H1 (cell line): ENCODE data around the gene ILF3. TPM values are rescaled to one million over a fixed set of nuclear protein-coding genes. Genes with fewer than 3 reads are reported as not detected.
A peak's percentile ranks its signal among the peaks of the same experiment; 100 is the strongest.

ENCODE experiments used
- CTCF ChIA-PET: fragments of 300-600 bp; sonication (Branson Sonifier 250); formaldehyde crosslinking; loops from one replicate; lab custom pipeline; 2021; ENCODE audit not compliant: partially characterized antibody; lab: Charles Lee
- POLR2A ChIA-PET: fragments of 300-600 bp; sonication (Branson Sonifier 250); formaldehyde crosslinking; loops from one replicate; lab custom pipeline; 2021; ENCODE audit warnings: inconsistent platforms; ENCODE audit not compliant: partially characterized antibody; lab: Charles Lee
- DNase-seq, 2 experiments: peaks; one replicate each; pipeline versions ENCODE4 v3.0.0 to v3.0.0-alpha.2; 2010 to 2022; ENCODE audit warnings: low spot score in 2 of 2, low read depth in 1 of 2, mixed read lengths in 1 of 2
- FAIRE-seq: peaks from 2 replicates; lab custom pipeline; 2011; peaks lifted over from hg19 to GRCh38; lab: Jason Lieb, UNC
- H2AFZ ChIP-seq: 2 replicates; pipeline ENCODE4 v1.8.1; 2012; ENCODE audit warnings: low read length, inconsistent platforms
- H2AK5ac ChIP-seq: 2 replicates; pipeline ENCODE4 v1.6.1; 2013; ENCODE audit warnings: low read depth, low read length
- H2BK120ac ChIP-seq: replicated peaks from 2 replicates; pipeline ENCODE3; 2013; ENCODE audit warnings: low read depth, low read length, inconsistent platforms
- H2BK12ac ChIP-seq: 2 replicates; pipeline ENCODE4 v1.6.1; 2013; ENCODE audit warnings: low read depth, low read length
- H2BK15ac ChIP-seq: 2 replicates; pipeline ENCODE4 v1.6.1; 2013; ENCODE audit warnings: low read length
- H2BK20ac ChIP-seq: 2 replicates; pipeline ENCODE4 v1.6.1; 2013; ENCODE audit warnings: low read length
- H2BK5ac ChIP-seq: 2 replicates; pipeline ENCODE4 v1.6.1; 2013; ENCODE audit warnings: low read depth, low read length
- H3K14ac ChIP-seq: 2 replicates; pipeline ENCODE4 v1.6.1; 2013; ENCODE audit warnings: inconsistent platforms; ENCODE audit not compliant: insufficient read length
- H3K18ac ChIP-seq: 2 replicates; pipeline ENCODE4 v1.6.1; 2013; ENCODE audit warnings: low read length; ENCODE audit errors: extremely low read depth
- H3K23ac ChIP-seq: 2 replicates; pipeline ENCODE4 v1.6.1; 2013; ENCODE audit warnings: inconsistent platforms; ENCODE audit not compliant: insufficient read length
- H3K23me2 ChIP-seq: 2 replicates; pipeline ENCODE4 v1.6.1; 2013; ENCODE audit warnings: low read depth, low read length
- H3K27ac ChIP-seq: 2 replicates; pipeline ENCODE4 v1.6.1; 2011; ENCODE audit warnings: low read depth, low read length, inconsistent platforms
- H3K27me3 ChIP-seq, 4 experiments: replicated peaks in 1 of 4; 1 replicate in 1 of 4; 2 replicates in 3 of 4; pipeline versions ENCODE4 v1.6.1 to v1.8.1; 2011 to 2013; ENCODE audit warnings: low read length in 3 of 4, mild to moderate bottlenecking in 3 of 4, inconsistent platforms in 2 of 4, mixed read lengths in 2 of 4, moderate library complexity in 1 of 4; ENCODE audit not compliant: control insufficient read depth in 3 of 4, insufficient read depth in 3 of 4; ENCODE audit errors: extremely low read depth in 1 of 4
- H3K36me3 ChIP-seq, 4 experiments: 2 replicates each; pipeline versions ENCODE4 v1.6.1 to v1.8.1; 2011 to 2013; ENCODE audit warnings: mild to moderate bottlenecking in 4 of 4, low read length in 3 of 4, moderate library complexity in 2 of 4, control low read depth in 1 of 4, inconsistent platforms in 1 of 4; ENCODE audit not compliant: insufficient read depth in 4 of 4, control insufficient read depth in 2 of 4
- H3K4ac ChIP-seq: replicated peaks from 2 replicates; pipeline ENCODE3; 2013; ENCODE audit warnings: low read length, low read depth, mixed read lengths, inconsistent platforms; ENCODE audit not compliant: insufficient read length
- H3K4me1 ChIP-seq, 4 experiments: replicated peaks in 1 of 4; 1 replicate in 1 of 4; 2 replicates in 3 of 4; pipeline versions ENCODE4 v1.6.1 to v1.8.1; 2011 to 2013; ENCODE audit warnings: low read length in 3 of 4, inconsistent platforms in 2 of 4, mixed read lengths in 1 of 4; ENCODE audit not compliant: insufficient read depth in 4 of 4, control insufficient read depth in 3 of 4
- H3K4me2 ChIP-seq, 2 experiments: 2 replicates each; pipeline versions ENCODE4 v1.6.1 to v1.8.1; 2011 to 2013; ENCODE audit warnings: low read depth in 2 of 2, low read length in 2 of 2, control low read depth in 1 of 2, inconsistent platforms in 1 of 2, mild to moderate bottlenecking in 1 of 2; ENCODE audit not compliant: insufficient read depth in 1 of 2
- H3K4me3 ChIP-seq, 4 experiments: fragments of 200-600, 300-600 bp in 1 of 4; sonication (generic), shearing (Covaris generic), sonication (Bioruptor Twin) in 1 of 4; 2 replicates each; pipeline versions ENCODE4 v1.5.1 to v1.8.1; 2011 to 2016; ENCODE audit warnings: low read length in 4 of 4, low read depth in 3 of 4, control low read depth in 2 of 4, inconsistent platforms in 2 of 4, mild to moderate bottlenecking in 2 of 4, mixed read lengths in 1 of 4, moderate library complexity in 1 of 4; ENCODE audit not compliant: insufficient read depth in 2 of 4; ENCODE audit errors: extremely low read depth in 1 of 4
- H3K56ac ChIP-seq: replicated peaks from 2 replicates; pipeline ENCODE3; 2013; ENCODE audit warnings: low read depth, mild to moderate bottlenecking, mixed read lengths, low read length, inconsistent platforms; ENCODE audit not compliant: insufficient read length
- H3K79me1 ChIP-seq: 2 replicates; pipeline ENCODE4 v1.6.1; 2013; ENCODE audit warnings: low read depth, low read length, control low read depth
- H3K79me2 ChIP-seq, 2 experiments: 2 replicates each; pipeline versions ENCODE4 v1.6.1 to v1.8.1; 2012 to 2013; ENCODE audit warnings: low read length in 2 of 2, mild to moderate bottlenecking in 2 of 2, inconsistent platforms in 1 of 2; ENCODE audit not compliant: insufficient read depth in 2 of 2, control insufficient read depth in 1 of 2
- H3K9ac ChIP-seq, 4 experiments: replicated peaks in 1 of 4; 1 replicate in 1 of 4; 2 replicates in 3 of 4; pipeline versions ENCODE4 v1.6.1 to v1.8.1; 2011 to 2013; ENCODE audit warnings: low read depth in 3 of 4, low read length in 3 of 4, control low read depth in 2 of 4, mild to moderate bottlenecking in 2 of 4, moderate library complexity in 2 of 4, inconsistent platforms in 1 of 4; ENCODE audit errors: extremely low read depth in 1 of 4
- H3K9me3 ChIP-seq, 2 experiments: 2 replicates each; pipeline versions ENCODE4 v1.6.1 to v1.8.1; 2012 to 2013; ENCODE audit warnings: mild to moderate bottlenecking in 2 of 2, moderate library complexity in 2 of 2, control low read depth in 1 of 2, inconsistent platforms in 1 of 2, low read depth in 1 of 2, low read length in 1 of 2, mixed read lengths in 1 of 2; ENCODE audit not compliant: insufficient read depth in 2 of 2
- H4K20me1 ChIP-seq, 2 experiments: replicated peaks in 1 of 2; 2 replicates each; pipeline versions ENCODE3 to v1.8.1; 2011 to 2013; ENCODE audit warnings: inconsistent platforms in 2 of 2, low read length in 2 of 2, mild to moderate bottlenecking in 1 of 2; ENCODE audit not compliant: insufficient read depth in 2 of 2, control insufficient read depth in 1 of 2
- H4K5ac ChIP-seq: 2 replicates; pipeline ENCODE4 v1.6.1; 2013; ENCODE audit warnings: low read length, low read depth, mixed read lengths, inconsistent platforms; ENCODE audit not compliant: insufficient read length
- H4K8ac ChIP-seq: 2 replicates; pipeline ENCODE4 v1.8.0; 2013; ENCODE audit warnings: mild to moderate bottlenecking, moderate library complexity, low read length, inconsistent platforms; ENCODE audit not compliant: insufficient read depth; ENCODE audit errors: extremely low read depth
- H4K91ac ChIP-seq: replicated peaks from 2 replicates; pipeline ENCODE3; 2013; ENCODE audit warnings: low read length, mixed read lengths, inconsistent platforms; ENCODE audit not compliant: insufficient read length
- FOSL1 ChIP-seq: IDR thresholded peaks from 2 replicates; pipeline ENCODE4 v1.6.1; 2011; ENCODE audit warnings: mild to moderate bottlenecking, low read depth, low read length, moderate library complexity; ENCODE audit not compliant: insufficient read depth
- POLR2AphosphoS5 ChIP-seq: IDR thresholded peaks from 2 replicates; pipeline ENCODE4 v1.6.1; 2011; ENCODE audit warnings: low read depth, low read length
- WGBS, 2 experiments: shearing (Covaris generic) in 1 of 2; methylation state at CpG; one replicate each; pipeline versions ENCODE4 v1.1.6 to v1.1.7; 2013 to 2015; ENCODE audit warnings: low lambda C conversion rate in 2 of 2, mixed read lengths in 2 of 2, inconsistent platforms in 1 of 2, low coverage in 1 of 2, missing lambda C conversion rate in 1 of 2; ENCODE audit not compliant: insufficient replicate concordance in 2 of 2, insufficient coverage in 1 of 2, insufficient read length in 1 of 2; ENCODE audit errors: extremely low coverage in 1 of 2, missing lambda C conversion rate in 1 of 2; 5-methylcytosine and 5-hydroxymethylcytosine counted together
- polyA plus RNA-seq, 7 experiments: library from polyadenylated mRNA; depleted of rRNA in 3 of 7; stranded (reverse) in 5 of 7; unstranded in 2 of 7; fragments of >200 nt in 5 of 7; fragments of 200-250 nt in 2 of 7; gene quantifications; 1 replicate in 5 of 7; 2 replicates in 1 of 7; 4 replicates in 1 of 7; pipeline versions ENCODE4 v1.2.1 to v1.2.3, GENCODE V29; 2011 to 2013; ENCODE audit warnings: missing spikeins in 2 of 7, mixed read lengths in 2 of 7
- total RNA-seq: library from RNA; stranded (reverse); fragmentation: NEBNext Ultra II Directional; extraction: Animal tissue kit (Norgen Biotek cat#: 25700); gene quantifications from 2 replicates; pipeline ENCODE4 v1.2.1, GENCODE V29; 2021

The ILF3 gene
- total and polyA plus RNA-seq, 2 of the 8 experiments (the other 6 are each of a cell fraction or from before 2014, with no cell fraction given): 291 to 695 TPM

GRCh38 chr19:10690341-10690781 lies 36.2 kb downstream of the ILF3 start:
- Histone ChIP-seq H2BK12ac (no peak overlapping the region), H4K8ac (no peak overlapping the region), H3K4ac (no peak overlapping the region), H3K9ac (no peak overlapping the region), H3K36me3 (peaks cover 51 to 72% (median 60%) of the 10 kb centered on the region in 4 experiments), H4K5ac (no peak overlapping the region), H3K14ac (no peak overlapping the region), H3K9me3 (no peaks in the 10 kb centered on the region), H2AK5ac (no peak overlapping the region), H3K79me1 (0 out of 2 replicates have a peak, but pooled peaks cover 9% of the 10 kb centered on the region), H3K56ac (no peak overlapping the region), H3K79me2 (peaks cover 0 to 11% of the 10 kb centered on the region in 2 experiments; a peak in 1 of 4 replicates), H3K4me2 (no peak overlapping the region), H3K4me1 (peaks cover 0 to 6% (median 1%) of the 10 kb centered on the region in 4 experiments; a peak in 4 of 7 replicates), H3K23me2 (no peaks in the 10 kb centered on the region; the same call in 1 of the 2 replicates), H2BK120ac (no peak overlapping the region), H3K27ac (no peak overlapping the region), H3K27me3 (no peaks in the 10 kb centered on the region), H2BK5ac (no peak overlapping the region), H4K20me1 (peaks cover 45 to 50% of the 10 kb centered on the region in 2 experiments), H2AFZ (no peak overlapping the region), H2BK20ac (no peak overlapping the region), H4K91ac (no peak overlapping the region), H3K23ac (no peak overlapping the region), H2BK15ac (no peak overlapping the region), H3K4me3 (no peak overlapping the region), H3K18ac (no peak overlapping the region)
- 87% methylated on average over 7 of the region's 7 CpGs; no CpG with 5 or more reads in 1 of the 2 experiments for WGBS, 2 experiments
- CTCF ChIA-PET: interaction anchor here (1.0 to 4.7 kb wide), 6 partner anchors 9 to 109 kb away, joined by 3 to 30 read pairs (median 8); partner anchors contain the start of gene QTRT1
- no peak for TF ChIP-seq FOSL1
- 0 out of 2 replicates have a peak, but pooled peaks have one; percentile 35 for TF ChIP-seq POLR2AphosphoS5
- FAIRE-seq (no peak), DNase-seq (no peak)
- POLR2A ChIA-PET: interaction anchor here (55.9 to 59.0 kb wide), 2 partner anchors 1 to 22 kb away, joined by 1874 read pairs; partner anchors contain the start of genes DNM2, ILF3 and QTRT1
